Hematopoietic multipotent progenitor cell treated with erythropoietin and hydrocortisone succinate and interleukin-3 and kit ligand, for 8 days (in vitro differentiated cells): Measurements from ENCODE around the gene PIN1.

Source experiments
- DNase-seq: peaks from one replicate; pipeline ENCODE4 v3.0.0-alpha.2; 2015

PIN1 gene

GRCh38 chr19:9891609-9892373 is 56.7 kb downstream of the PIN1 start:
- DNase-seq, result no peak
